Neuronal stem cell (in vitro differentiated cells): ENCODE data around the gene ROBO2.

Source experiments
- DNase-seq: peaks from one replicate; pipeline ENCODE4 v3.0.0-alpha.2; 2013; ENCODE audit warnings: low spot score
- H2AFZ ChIP-seq: one replicate; pipeline ENCODE4 v1.6.1; 2013; ENCODE audit warnings: mild to moderate bottlenecking, low read length, inconsistent platforms
- H2AK5ac ChIP-seq: 2 replicates; pipeline ENCODE4 v1.6.1; 2013; ENCODE audit warnings: low read depth, mild to moderate bottlenecking, inconsistent platforms, low read length, moderate library complexity, mixed read lengths
- H2BK120ac ChIP-seq: 2 replicates; pipeline ENCODE4 v1.6.1; 2013; ENCODE audit warnings: low read depth, mild to moderate bottlenecking, inconsistent platforms, low read length, moderate library complexity, mixed read lengths
- H2BK12ac ChIP-seq: one replicate; pipeline ENCODE4 v1.6.1; 2013; ENCODE audit warnings: low read length, inconsistent platforms
- H2BK15ac ChIP-seq: 2 replicates; pipeline ENCODE4 v1.6.1; 2013; ENCODE audit warnings: mild to moderate bottlenecking, low read length, inconsistent platforms, mixed read lengths
- H2BK5ac ChIP-seq: one replicate; pipeline ENCODE4 v1.6.1; 2013; ENCODE audit warnings: inconsistent platforms, mild to moderate bottlenecking, low read length, moderate library complexity
- H3K14ac ChIP-seq: one replicate; pipeline ENCODE4 v1.6.1; 2013; ENCODE audit warnings: low read length, inconsistent platforms
- H3K18ac ChIP-seq: 2 replicates; pipeline ENCODE4 v1.6.1; 2013; ENCODE audit warnings: low read length, inconsistent platforms
- H3K23ac ChIP-seq: 2 replicates; pipeline ENCODE4 v1.6.1; 2013; ENCODE audit warnings: low read depth, mild to moderate bottlenecking, mixed read lengths, low read length, inconsistent platforms; ENCODE audit not compliant: poor library complexity
- H3K27ac ChIP-seq: replicated peaks from 3 replicates; pipeline ENCODE4 v1.5.1; 2013; ENCODE audit warnings: low read length, inconsistent platforms
- H3K27me3 ChIP-seq, 3 experiments: 2 replicates each; pipeline ENCODE4 v1.6.1; 2013; ENCODE audit warnings: low read length in 3 of 3, mild to moderate bottlenecking in 2 of 3, inconsistent platforms in 1 of 3, low read depth in 1 of 3, mixed read lengths in 1 of 3, moderate library complexity in 1 of 3; ENCODE audit not compliant: control insufficient read depth in 3 of 3, insufficient read depth in 3 of 3
- H3K36me3 ChIP-seq, 2 donors: replicated peaks in 1 of 2; 2 replicates each; pipeline ENCODE4 v1.6.1; 2013; ENCODE audit warnings: low read length in 2 of 2; ENCODE audit not compliant: control insufficient read depth in 2 of 2, insufficient read depth in 2 of 2
- H3K4ac ChIP-seq: 2 replicates; pipeline ENCODE4 v1.6.1; 2013; ENCODE audit warnings: inconsistent platforms, mild to moderate bottlenecking, low read length, moderate library complexity
- H3K4me1 ChIP-seq, 2 donors: 1 replicate in 1 of 2; 2 replicates in 1 of 2; pipeline ENCODE4 v1.6.1; 2013; ENCODE audit warnings: low read length in 2 of 2, low read depth in 1 of 2; ENCODE audit not compliant: control insufficient read depth in 2 of 2, insufficient read depth in 1 of 2
- H3K4me2 ChIP-seq: one replicate; pipeline ENCODE4 v1.6.1; 2013; ENCODE audit warnings: mild to moderate bottlenecking, low read length, inconsistent platforms; ENCODE audit not compliant: insufficient read depth, poor library complexity, severe bottlenecking
- H3K4me3 ChIP-seq, 2 donors: 2 replicates each; pipeline ENCODE4 v1.5.1; 2013; ENCODE audit warnings: low read length in 2 of 2, mild to moderate bottlenecking in 2 of 2, inconsistent platforms in 1 of 2, moderate library complexity in 1 of 2
- H3K79me1 ChIP-seq: one replicate; pipeline ENCODE4 v1.6.1; 2013; ENCODE audit warnings: low read depth, mild to moderate bottlenecking, inconsistent platforms, low read length, moderate library complexity
- H3K9ac ChIP-seq: one replicate; pipeline ENCODE4 v1.6.1; 2013; ENCODE audit warnings: mild to moderate bottlenecking, low read depth, low read length, inconsistent platforms; ENCODE audit not compliant: poor library complexity
- H3K9me3 ChIP-seq, 2 donors: replicated peaks in 1 of 2; 2 replicates each; pipeline versions ENCODE3 to v1.6.1; 2013; ENCODE audit warnings: low read length in 2 of 2, mild to moderate bottlenecking in 2 of 2, inconsistent platforms in 1 of 2, low read depth in 1 of 2, mixed read lengths in 1 of 2, moderate library complexity in 1 of 2; ENCODE audit not compliant: control insufficient read depth in 2 of 2, insufficient read depth in 1 of 2
- H4K8ac ChIP-seq: one replicate; pipeline ENCODE4 v1.6.1; 2013; ENCODE audit warnings: low read depth, mild to moderate bottlenecking, inconsistent platforms, low read length, moderate library complexity
- H4K91ac ChIP-seq: one replicate; pipeline ENCODE4 v1.6.1; 2013; ENCODE audit warnings: low read length, low read depth, mild to moderate bottlenecking, inconsistent platforms; ENCODE audit not compliant: poor library complexity
- WGBS, 2 donors: extraction: QIAGEN DNeasy Blood & Tissue Kit; methylation state at CpG; one replicate each; pipeline ENCODE4 v1.1.7; 2013; ENCODE audit warnings: missing lambda C conversion rate in 2 of 2, mixed read lengths in 1 of 2; ENCODE audit not compliant: insufficient read length in 2 of 2, insufficient replicate concordance in 1 of 2; ENCODE audit errors: extremely low coverage in 2 of 2; 5-methylcytosine and 5-hydroxymethylcytosine counted together

ROBO2 gene

DNA sequence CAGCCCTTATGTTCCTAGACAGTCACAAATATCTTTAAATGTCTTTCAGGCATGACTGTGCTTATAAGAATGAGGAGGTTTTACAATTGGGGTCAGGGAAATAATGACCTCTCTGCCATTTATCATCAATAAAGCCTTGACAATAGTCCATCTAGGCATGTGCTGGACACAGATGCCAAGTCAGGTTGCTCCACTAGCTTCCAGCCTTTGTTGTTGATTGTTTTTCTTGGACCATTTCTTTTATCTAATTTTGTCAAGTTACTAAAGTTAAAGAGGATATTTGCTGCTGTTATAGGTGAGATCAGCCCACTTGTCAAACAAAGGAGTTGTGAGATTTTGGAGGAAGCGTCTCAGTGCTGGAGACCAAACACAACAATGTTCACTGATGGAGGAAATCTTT is 628.0 kb downstream of the ROBO2 start:
- no peak overlapping the region for H3K23ac ChIP-seq

DNA sequence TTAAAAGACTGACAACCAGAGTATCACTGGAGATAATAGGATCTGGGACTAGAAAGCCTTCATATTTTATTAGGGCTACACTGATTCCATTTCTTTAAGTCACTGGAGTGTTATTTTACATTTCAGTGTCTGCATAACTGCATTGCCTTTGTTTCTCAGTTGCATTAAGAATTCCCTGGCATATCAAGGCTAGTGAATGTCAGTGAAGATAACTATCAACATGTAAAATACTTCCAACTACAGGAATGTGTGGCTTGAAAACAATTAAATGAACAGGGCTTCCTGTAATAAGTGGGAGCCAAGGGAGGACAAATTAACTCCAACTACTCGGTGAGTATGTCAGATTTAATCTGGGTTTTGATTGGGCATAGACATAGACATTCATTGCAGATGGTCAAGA is 628.5 kb downstream of the ROBO2 start:
- H4K91ac ChIP-seq: no peak overlapping the region
- no peak overlapping the region for H3K18ac ChIP-seq
- H3K4me2 ChIP-seq: no peak overlapping the region
- H2BK120ac ChIP-seq: no peak overlapping the region
- H3K27ac ChIP-seq: no peak overlapping the region
- no CpG with 5 or more reads among the region's 1 CpG for WGBS, 2 donors
- no peak overlapping the region for H2BK12ac ChIP-seq
- DNase-seq: no peak
- no peak overlapping the region for H2BK5ac ChIP-seq
- H3K23ac ChIP-seq: no peak overlapping the region
- no peaks in the 10 kb centered on the region for H3K4me1 ChIP-seq
- H2AFZ ChIP-seq: no peak overlapping the region
- H2AK5ac ChIP-seq: no peak overlapping the region
- no peak overlapping the region for H4K8ac ChIP-seq
- H3K27me3 ChIP-seq: no peaks in the 10 kb centered on the region
- no peaks in the 10 kb centered on the region for H3K79me1 ChIP-seq
- no peaks in the 10 kb centered on the region for H3K36me3 ChIP-seq
- no peak overlapping the region for H3K14ac ChIP-seq
- no peak overlapping the region for H2BK15ac ChIP-seq
- H3K4ac ChIP-seq: no peak overlapping the region
- no peak overlapping the region for H3K4me3 ChIP-seq
- no peaks in the 10 kb centered on the region for H3K9me3 ChIP-seq
- no peak overlapping the region for H3K9ac ChIP-seq

More for the DNA sequence above, 628.0 kb downstream of the ROBO2 start:
- H3K27me3 ChIP-seq: no peaks in the 10 kb centered on the region
- H3K18ac ChIP-seq: no peak overlapping the region
- H3K27ac ChIP-seq: no peak overlapping the region
- no CpG with 5 or more reads among the region's 1 CpG for WGBS, 2 donors
- no peaks in the 10 kb centered on the region for H3K79me1 ChIP-seq
- no peaks in the 10 kb centered on the region for H3K4me1 ChIP-seq
- no peak overlapping the region for H2BK5ac ChIP-seq
- H2AFZ ChIP-seq: no peak overlapping the region
- H2BK12ac ChIP-seq: no peak overlapping the region
- no peaks in the 10 kb centered on the region for H3K9me3 ChIP-seq
- no peak overlapping the region for H3K4ac ChIP-seq
- DNase-seq: no peak
- H3K4me2 ChIP-seq: no peak overlapping the region
- H2AK5ac ChIP-seq: no peak overlapping the region
- no peak overlapping the region for H4K91ac ChIP-seq
- H3K36me3 ChIP-seq: no peaks in the 10 kb centered on the region
- H3K4me3 ChIP-seq: no peak overlapping the region
- H2BK120ac ChIP-seq: no peak overlapping the region
- H2BK15ac ChIP-seq: no peak overlapping the region
- no peak overlapping the region for H3K9ac ChIP-seq
- H3K14ac ChIP-seq: no peak overlapping the region
- H4K8ac ChIP-seq: no peak overlapping the region

DNA sequence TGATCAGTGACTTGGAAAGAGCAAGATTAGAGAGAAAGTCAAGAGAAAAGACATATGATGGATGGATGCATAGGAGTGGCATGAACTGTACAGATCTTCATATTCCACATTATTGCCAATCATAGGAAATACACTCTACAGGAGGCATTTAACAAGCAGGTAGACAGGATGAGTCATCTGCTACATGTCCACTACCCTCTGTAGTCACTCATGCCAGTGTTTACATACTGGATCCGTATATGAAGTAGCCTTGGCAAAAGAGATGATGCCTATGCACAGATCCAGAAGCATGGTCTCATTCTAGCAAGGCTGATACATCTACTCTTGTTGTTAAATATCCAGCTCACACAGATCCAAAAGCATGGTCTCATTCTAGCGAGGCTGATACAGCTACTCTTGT is 632.1 kb downstream of the ROBO2 start:
- no peak overlapping the region for H4K8ac ChIP-seq
- no peak overlapping the region for H2BK15ac ChIP-seq
- no peak overlapping the region for H2BK5ac ChIP-seq
- no peak for DNase-seq
- no peaks in the 10 kb centered on the region for H3K79me1 ChIP-seq
- no peak overlapping the region for H4K91ac ChIP-seq
- no peak overlapping the region for H2BK120ac ChIP-seq
- no peaks in the 10 kb centered on the region for H3K36me3 ChIP-seq
- no peak overlapping the region for H3K27ac ChIP-seq
- H3K9ac ChIP-seq: no peak overlapping the region
- H3K9me3 ChIP-seq: no peaks in the 10 kb centered on the region
- no peak overlapping the region for H3K23ac ChIP-seq
- no peak overlapping the region for H2AFZ ChIP-seq
- H3K4me2 ChIP-seq: no peak overlapping the region
- WGBS, 2 donors: no CpG with 5 or more reads among the region's 2 CpGs
- H3K4ac ChIP-seq: no peak overlapping the region
- no peak overlapping the region for H3K18ac ChIP-seq
- no peak overlapping the region for H2BK12ac ChIP-seq
- H3K4me1 ChIP-seq: no peaks in the 10 kb centered on the region
- no peak overlapping the region for H3K4me3 ChIP-seq
- no peaks in the 10 kb centered on the region for H3K27me3 ChIP-seq
- H2AK5ac ChIP-seq: no peak overlapping the region
- H3K14ac ChIP-seq: no peak overlapping the region

DNA sequence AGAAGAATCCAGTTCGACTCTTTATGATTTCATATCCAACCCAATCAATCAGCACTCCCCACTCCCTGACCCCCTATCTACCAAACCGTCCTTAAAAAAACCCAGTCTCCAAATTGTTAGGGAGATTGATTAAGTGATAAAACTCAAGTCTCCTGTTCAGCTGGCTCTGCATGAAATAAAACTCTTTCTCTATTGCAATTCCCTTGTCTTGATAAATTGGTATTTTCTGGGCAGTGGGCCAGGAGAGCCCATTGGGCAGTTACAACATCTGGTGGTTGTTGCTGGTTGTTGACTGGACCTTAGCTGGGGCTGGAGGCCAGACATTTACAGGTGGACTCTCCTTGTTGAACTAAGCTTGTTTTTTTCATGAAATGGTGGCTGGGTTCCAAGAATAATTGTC is 642.3 kb downstream of the ROBO2 start:
- Histone ChIP-seq H3K18ac (no peak overlapping the region), H3K23ac (no peak overlapping the region), H3K27me3 (no peaks in the 10 kb centered on the region), H3K4me2 (no peak overlapping the region), H2BK15ac (no peak overlapping the region), H3K79me1 (no peaks in the 10 kb centered on the region), H3K36me3 (no peaks in the 10 kb centered on the region), H3K4me1 (no peaks in the 10 kb centered on the region), H3K9ac (no peak overlapping the region), H3K4ac (no peak overlapping the region), H3K27ac (no peak overlapping the region), H3K9me3 (peaks cover 0 to 3% of the 10 kb centered on the region in 2 donors), H2AK5ac (no peak overlapping the region), H2BK120ac (no peak overlapping the region), H4K8ac (no peak overlapping the region), H2BK12ac (no peak overlapping the region), H3K14ac (no peak overlapping the region), H4K91ac (no peak overlapping the region), H2AFZ (no peak overlapping the region), H2BK5ac (no peak overlapping the region), H3K4me3 (no peak overlapping the region)
- no peak for DNase-seq
- no CpG with 5 or more reads among the region's 2 CpGs for WGBS, 2 donors
